A549 treated with dexamethasone at 1 μM for 4 hours (cell line): ENCODE results near the gene CCDC66. TPM values are rescaled to one million over a fixed set of nuclear protein-coding genes. Genes with fewer than 3 reads are reported as not detected.

Source experiments
- total RNA-seq: library from RNA; stranded (reverse); fragments of 200-300 nt; extraction: Qiagen RNA extraction; gene quantifications from 5 replicates; pipeline ENCODE4 v1.2.3, GENCODE V29; 2022

CCDC66 gene
- total RNA-seq = 4.6 to 6.4 TPM (median 5.6 TPM) in 5 replicates

GRCh38 chr3:56556908-56557830 is at the start of gene CCDC66:
Gene CCDC66, plus strand, starts transcription at chr3:56557175. Its CDS starts 68 bp downstream, at chr3:56557243.

Other genes starting within 250 kb of the CCDC66 start
- 0.14 to 0.36 TPM in 2 of 5 replicates, not detected in the others for gene ERC2, start 88.7 kb upstream of the CCDC66 start, total RNA-seq
- gene TASOR, start 126.1 kb downstream of the CCDC66 start, total RNA-seq = 19.1 to 23.1 TPM (median 21.7 TPM) in 5 replicates
- gene ARHGEF3, start 244.8 kb downstream of the CCDC66 start, total RNA-seq = 6.2 to 9.4 TPM (median 8.4 TPM) in 5 replicates